DOHH2 (cell line): ENCODE results near the gene TSPAN12.

Source experiments
- H3F3A ChIP-seq: fragments of 200-600 bp; sonication (generic), shearing (Covaris generic); 2 replicates; pipeline ENCODE4 v1.6.0; 2016; ENCODE audit warnings: antibody characterized with exemption, mild to moderate bottlenecking; ENCODE audit not compliant: control insufficient read depth, insufficient read depth
- H3K27ac ChIP-seq: fragments of 200-600 bp; sonication (generic); 2 replicates; pipeline ENCODE4 v1.5.1; 2014; ENCODE audit warnings: low read depth, mild to moderate bottlenecking, low read length, moderate library complexity
- H3K27me3 ChIP-seq: fragments of 200-600 bp; sonication (generic); 2 replicates; pipeline ENCODE4 v1.6.1; 2014; ENCODE audit warnings: mild to moderate bottlenecking, low read length, mixed read lengths; ENCODE audit not compliant: control insufficient read depth
- H3K36me3 ChIP-seq: fragments of 200-600 bp; sonication (generic); 2 replicates; pipeline ENCODE4 v1.6.1; 2014; ENCODE audit warnings: mild to moderate bottlenecking, low read length, moderate library complexity, mixed read lengths; ENCODE audit not compliant: control insufficient read depth
- H3K4me1 ChIP-seq: fragments of 200-600 bp; sonication (generic); 2 replicates; pipeline ENCODE4 v1.6.1; 2014; ENCODE audit warnings: mild to moderate bottlenecking, low read length, mixed read lengths; ENCODE audit not compliant: control insufficient read depth
- H3K4me2 ChIP-seq: fragments of 200-600 bp; sonication (generic); 2 replicates; pipeline ENCODE4 v1.6.0; 2014; ENCODE audit warnings: mild to moderate bottlenecking, low read length, moderate library complexity
- H3K4me3 ChIP-seq: fragments of 200-600 bp; sonication (generic); 2 replicates; pipeline ENCODE4 v1.5.1; 2014; ENCODE audit warnings: mild to moderate bottlenecking, low read length, mixed read lengths
- H3K79me2 ChIP-seq: fragments of 200-600 bp; sonication (generic); 2 replicates; pipeline ENCODE4 v1.6.1; 2014; ENCODE audit warnings: mild to moderate bottlenecking, low read length, mixed read lengths; ENCODE audit not compliant: control insufficient read depth
- H3K9me2 ChIP-seq: fragments of 200-600 bp; sonication (generic); replicated peaks from 2 replicates; pipeline ENCODE4 v1.6.1; 2014; ENCODE audit warnings: mild to moderate bottlenecking, low read length, mixed read lengths; ENCODE audit not compliant: control insufficient read depth
- H3K9me3 ChIP-seq: fragments of 200-600 bp; sonication (generic); 2 replicates; pipeline ENCODE4 v1.6.1; 2014; ENCODE audit warnings: antibody characterized with exemption, low read length, mixed read lengths; ENCODE audit not compliant: control insufficient read depth, insufficient read depth
- H4K20me1 ChIP-seq: fragments of 200-600 bp; sonication (generic); 2 replicates; pipeline ENCODE4 v1.6.0; 2014; ENCODE audit warnings: low read depth, mild to moderate bottlenecking, antibody characterized with exemption, low read length, moderate library complexity; ENCODE audit not compliant: control insufficient read depth, insufficient read depth
- EZH2phosphoT487 ChIP-seq: fragments of 200-600 bp; sonication (generic); IDR thresholded peaks from 2 replicates; pipeline ENCODE4 v1.6.1; 2017; ENCODE audit warnings: borderline replicate concordance, mild to moderate bottlenecking, antibody characterized with exemption, low read length, moderate library complexity, mixed read lengths
- TF ChIP-seq, protein P1 (sequence below): fragments of 200-600 bp; sonication (generic); IDR thresholded peaks from one replicate; pipeline ENCODE4 v1.5.1; 2014; ENCODE audit warnings: antibody characterized with exemption, mild to moderate bottlenecking, low read depth, low read length; ENCODE audit not compliant: poor library complexity, severe bottlenecking

TSPAN12 gene

GRCh38 chr7:120774481-120774880 lies 83.5 kb downstream of the TSPAN12 start:
- no peak overlapping the region for H3K27ac ChIP-seq
- H3K4me3 ChIP-seq, result no peak overlapping the region
- no peaks in the 10 kb centered on the region for H3K79me2 ChIP-seq
- no peaks in the 10 kb centered on the region for H3K36me3 ChIP-seq
- H4K20me1 ChIP-seq, result no peaks in the 10 kb centered on the region
- H3K9me3 ChIP-seq, result no peaks in the 10 kb centered on the region
- TF ChIP-seq, protein P1, sequence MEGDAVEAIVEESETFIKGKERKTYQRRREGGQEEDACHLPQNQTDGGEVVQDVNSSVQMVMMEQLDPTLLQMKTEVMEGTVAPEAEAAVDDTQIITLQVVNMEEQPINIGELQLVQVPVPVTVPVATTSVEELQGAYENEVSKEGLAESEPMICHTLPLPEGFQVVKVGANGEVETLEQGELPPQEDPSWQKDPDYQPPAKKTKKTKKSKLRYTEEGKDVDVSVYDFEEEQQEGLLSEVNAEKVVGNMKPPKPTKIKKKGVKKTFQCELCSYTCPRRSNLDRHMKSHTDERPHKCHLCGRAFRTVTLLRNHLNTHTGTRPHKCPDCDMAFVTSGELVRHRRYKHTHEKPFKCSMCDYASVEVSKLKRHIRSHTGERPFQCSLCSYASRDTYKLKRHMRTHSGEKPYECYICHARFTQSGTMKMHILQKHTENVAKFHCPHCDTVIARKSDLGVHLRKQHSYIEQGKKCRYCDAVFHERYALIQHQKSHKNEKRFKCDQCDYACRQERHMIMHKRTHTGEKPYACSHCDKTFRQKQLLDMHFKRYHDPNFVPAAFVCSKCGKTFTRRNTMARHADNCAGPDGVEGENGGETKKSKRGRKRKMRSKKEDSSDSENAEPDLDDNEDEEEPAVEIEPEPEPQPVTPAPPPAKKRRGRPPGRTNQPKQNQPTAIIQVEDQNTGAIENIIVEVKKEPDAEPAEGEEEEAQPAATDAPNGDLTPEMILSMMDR, result no peak
- TF ChIP-seq EZH2phosphoT487, result no peak
- H3K4me2 ChIP-seq, result no peak overlapping the region
- H3K4me1 ChIP-seq, result no peaks in the 10 kb centered on the region
- no peaks in the 10 kb centered on the region for H3K9me2 ChIP-seq
- H3K27me3 ChIP-seq, result 0 out of 2 replicates have a peak, but pooled peaks cover 3% of the 10 kb centered on the region
- no peaks in the 10 kb centered on the region for H3F3A ChIP-seq

- Histone ChIP-seq H3K9me3 (no peaks in the 10 kb centered on the region), H3K36me3 (no peaks in the 10 kb centered on the region), H3K4me3 (no peak overlapping the region), H4K20me1 (no peaks in the 10 kb centered on the region), H3K27me3 (0 out of 2 replicates have a peak, but pooled peaks cover 3% of the 10 kb centered on the region), H3K27ac (no peak overlapping the region), H3K4me2 (no peak overlapping the region), H3K79me2 (no peaks in the 10 kb centered on the region), H3K4me1 (no peaks in the 10 kb centered on the region), H3F3A (no peaks in the 10 kb centered on the region), H3K9me2 (no peaks in the 10 kb centered on the region)
- TF ChIP-seq, protein P1, result no peak
Observed at GRCh38 chr7:120770206-120770605, 87.7 kb downstream of the TSPAN12 start.

DNA sequence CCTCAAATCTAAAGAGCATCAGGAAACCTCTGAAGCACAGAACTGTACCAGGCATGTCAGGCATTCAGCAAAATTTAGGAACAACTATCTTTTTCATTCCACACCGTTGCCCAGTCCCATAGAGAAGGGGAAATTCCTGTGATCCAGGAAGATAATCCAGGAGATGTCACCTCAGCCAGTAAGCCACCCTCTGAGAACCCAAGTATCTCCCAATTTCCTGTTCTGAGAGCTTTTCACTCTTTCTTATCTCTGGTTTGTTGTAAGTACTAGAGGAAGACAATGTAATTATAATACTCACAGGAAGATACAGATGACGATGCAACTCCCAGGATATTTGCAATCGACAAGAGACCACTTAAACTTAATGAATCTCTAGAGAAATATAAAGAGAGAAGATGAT lies 97.1 kb downstream of the TSPAN12 start:
- Histone ChIP-seq H3K79me2 (no peaks in the 10 kb centered on the region), H3K4me1 (no peaks in the 10 kb centered on the region), H3K27me3 (0 out of 2 replicates have a peak, but pooled peaks cover 4% of the 10 kb centered on the region), H3K27ac (no peak overlapping the region), H3F3A (no peaks in the 10 kb centered on the region), H3K9me2 (no peaks in the 10 kb centered on the region), H3K9me3 (no peaks in the 10 kb centered on the region), H3K4me2 (no peak overlapping the region), H3K36me3 (no peaks in the 10 kb centered on the region), H4K20me1 (no peaks in the 10 kb centered on the region), H3K4me3 (no peak overlapping the region)
- no peak for TF ChIP-seq EZH2phosphoT487
- TF ChIP-seq, protein P1, result no peak

DNA sequence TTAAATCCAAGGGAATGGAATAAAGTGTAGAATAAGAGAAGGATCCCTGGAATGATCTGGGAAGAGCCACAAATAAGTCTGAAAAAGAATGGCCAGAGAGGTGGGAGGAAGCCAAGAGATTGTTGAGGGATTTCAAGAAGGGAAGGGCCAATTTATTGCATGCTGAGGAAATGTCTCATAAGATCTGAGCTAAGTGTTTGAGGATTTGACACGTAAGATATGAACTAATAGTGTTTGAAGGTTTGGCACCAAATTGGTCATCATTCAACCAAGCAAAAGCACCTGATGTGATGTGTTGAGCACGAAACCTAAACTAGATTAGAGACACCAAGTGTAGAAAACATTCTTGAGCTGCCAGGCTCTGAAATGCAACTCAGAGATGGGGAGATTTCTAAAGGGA lies 97.9 kb downstream of the TSPAN12 start:
- TF ChIP-seq EZH2phosphoT487, result no peak
- TF ChIP-seq, protein P1, result no peak
- Histone ChIP-seq H3K27me3 (0 out of 2 replicates have a peak, but pooled peaks cover 4% of the 10 kb centered on the region), H3F3A (no peaks in the 10 kb centered on the region), H4K20me1 (no peaks in the 10 kb centered on the region), H3K36me3 (no peaks in the 10 kb centered on the region), H3K4me3 (no peak overlapping the region), H3K4me2 (no peak overlapping the region), H3K27ac (no peak overlapping the region), H3K9me3 (no peaks in the 10 kb centered on the region), H3K4me1 (no peaks in the 10 kb centered on the region), H3K79me2 (no peaks in the 10 kb centered on the region), H3K9me2 (no peaks in the 10 kb centered on the region)
